ENCODE data around the gene NRSN2.

DNA sequence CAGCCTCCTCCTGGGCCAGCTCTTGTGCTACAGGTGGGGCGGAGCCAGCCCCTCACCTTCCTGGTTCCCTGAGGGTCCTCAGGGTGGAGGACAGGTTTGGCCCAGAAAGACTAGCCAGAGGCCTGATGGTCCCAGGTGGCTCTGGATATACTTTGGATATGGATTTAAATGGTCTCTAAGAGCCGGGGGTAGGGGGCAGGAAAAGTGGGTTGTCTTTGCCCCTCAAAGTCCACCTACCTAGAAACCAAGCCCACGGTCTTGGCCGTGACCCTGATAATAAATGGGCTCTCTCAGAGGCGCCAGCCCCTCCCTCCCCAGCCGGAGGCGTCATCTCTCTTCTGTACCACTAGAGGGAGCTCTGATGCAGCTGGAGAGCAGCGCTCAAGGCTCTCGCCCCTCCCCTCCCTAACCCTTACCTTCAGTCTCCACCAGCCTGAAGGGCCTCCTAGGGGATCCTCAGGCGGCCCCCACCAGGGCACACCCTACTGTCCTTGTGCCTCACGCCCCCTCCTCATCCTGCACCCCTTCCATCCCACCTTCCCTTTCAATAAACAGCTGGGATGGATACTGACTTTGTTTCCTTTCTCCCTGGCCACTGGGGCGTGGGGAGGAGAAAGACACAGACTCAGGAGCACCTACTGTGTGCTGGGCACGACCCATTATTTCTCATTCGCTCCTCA is 7.5 kb downstream of the NRSN2 start:
- TF ChIP-seq, protein P1, sequence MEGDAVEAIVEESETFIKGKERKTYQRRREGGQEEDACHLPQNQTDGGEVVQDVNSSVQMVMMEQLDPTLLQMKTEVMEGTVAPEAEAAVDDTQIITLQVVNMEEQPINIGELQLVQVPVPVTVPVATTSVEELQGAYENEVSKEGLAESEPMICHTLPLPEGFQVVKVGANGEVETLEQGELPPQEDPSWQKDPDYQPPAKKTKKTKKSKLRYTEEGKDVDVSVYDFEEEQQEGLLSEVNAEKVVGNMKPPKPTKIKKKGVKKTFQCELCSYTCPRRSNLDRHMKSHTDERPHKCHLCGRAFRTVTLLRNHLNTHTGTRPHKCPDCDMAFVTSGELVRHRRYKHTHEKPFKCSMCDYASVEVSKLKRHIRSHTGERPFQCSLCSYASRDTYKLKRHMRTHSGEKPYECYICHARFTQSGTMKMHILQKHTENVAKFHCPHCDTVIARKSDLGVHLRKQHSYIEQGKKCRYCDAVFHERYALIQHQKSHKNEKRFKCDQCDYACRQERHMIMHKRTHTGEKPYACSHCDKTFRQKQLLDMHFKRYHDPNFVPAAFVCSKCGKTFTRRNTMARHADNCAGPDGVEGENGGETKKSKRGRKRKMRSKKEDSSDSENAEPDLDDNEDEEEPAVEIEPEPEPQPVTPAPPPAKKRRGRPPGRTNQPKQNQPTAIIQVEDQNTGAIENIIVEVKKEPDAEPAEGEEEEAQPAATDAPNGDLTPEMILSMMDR (IDR thresholded peaks at IDR 0.05; ENCODE audit: low read depth, low read length): peak; percentile 96
- TF ChIP-seq POLR2A (IDR thresholded peaks at IDR 0.05; ENCODE audit: extremely low read depth, insufficient read length): no peak
- TF ChIP-seq MYC (IDR thresholded peaks at IDR 0.05; ENCODE audit: low read depth, low read length): peak; percentile 48; the same call in 1 of the 2 replicates
- TF ChIP-seq, protein P2, sequence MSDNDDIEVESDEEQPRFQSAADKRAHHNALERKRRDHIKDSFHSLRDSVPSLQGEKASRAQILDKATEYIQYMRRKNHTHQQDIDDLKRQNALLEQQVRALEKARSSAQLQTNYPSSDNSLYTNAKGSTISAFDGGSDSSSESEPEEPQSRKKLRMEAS (IDR thresholded peaks at IDR 0.05; ENCODE audit: low read depth, low read length): peak; percentile 57

Measured in NB4 (cell line).